PFSK-1 (cell line): ENCODE measurements around the gene SPIN1.

Experiments
- POLR2AphosphoS5 ChIP-seq: IDR thresholded peaks from 2 replicates; pipeline ENCODE4 v1.6.1; 2012; ENCODE audit warnings: low read depth, mild to moderate bottlenecking, control low read depth, low read length, moderate library complexity
- TF ChIP-seq, protein P1 (sequence below), 2 experiments: IDR thresholded peaks; 2 replicates each; pipeline versions ENCODE4 v1.6.1 to v1.8.0; 2011 to 2012; ENCODE audit warnings: low read depth in 2 of 2, low read length in 2 of 2, control low read depth in 1 of 2, inconsistent platforms in 1 of 2, mild to moderate bottlenecking in 1 of 2, moderate library complexity in 1 of 2; ENCODE audit not compliant: insufficient read depth in 1 of 2

DNA sequence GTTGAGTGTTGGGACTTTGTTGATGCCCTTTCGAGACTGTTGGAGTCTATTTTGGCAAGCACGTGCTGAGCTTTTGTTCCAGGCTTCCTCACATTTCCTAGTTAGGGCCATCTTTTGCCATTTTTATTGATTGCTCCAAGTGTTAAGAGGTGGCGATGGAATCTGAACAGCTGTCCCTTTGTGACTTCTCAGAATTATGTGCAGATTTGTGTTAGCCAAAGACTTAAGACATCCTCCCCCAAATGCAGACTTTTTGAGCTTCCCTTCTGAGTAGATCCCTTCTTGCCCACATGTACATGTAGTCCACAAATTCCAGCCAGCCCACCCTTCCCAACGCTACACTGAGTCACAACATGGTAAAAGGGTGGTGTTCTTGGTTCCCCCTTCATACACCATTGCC, 59.2 kb downstream of the SPIN1 start:
- TF ChIP-seq, protein P1, sequence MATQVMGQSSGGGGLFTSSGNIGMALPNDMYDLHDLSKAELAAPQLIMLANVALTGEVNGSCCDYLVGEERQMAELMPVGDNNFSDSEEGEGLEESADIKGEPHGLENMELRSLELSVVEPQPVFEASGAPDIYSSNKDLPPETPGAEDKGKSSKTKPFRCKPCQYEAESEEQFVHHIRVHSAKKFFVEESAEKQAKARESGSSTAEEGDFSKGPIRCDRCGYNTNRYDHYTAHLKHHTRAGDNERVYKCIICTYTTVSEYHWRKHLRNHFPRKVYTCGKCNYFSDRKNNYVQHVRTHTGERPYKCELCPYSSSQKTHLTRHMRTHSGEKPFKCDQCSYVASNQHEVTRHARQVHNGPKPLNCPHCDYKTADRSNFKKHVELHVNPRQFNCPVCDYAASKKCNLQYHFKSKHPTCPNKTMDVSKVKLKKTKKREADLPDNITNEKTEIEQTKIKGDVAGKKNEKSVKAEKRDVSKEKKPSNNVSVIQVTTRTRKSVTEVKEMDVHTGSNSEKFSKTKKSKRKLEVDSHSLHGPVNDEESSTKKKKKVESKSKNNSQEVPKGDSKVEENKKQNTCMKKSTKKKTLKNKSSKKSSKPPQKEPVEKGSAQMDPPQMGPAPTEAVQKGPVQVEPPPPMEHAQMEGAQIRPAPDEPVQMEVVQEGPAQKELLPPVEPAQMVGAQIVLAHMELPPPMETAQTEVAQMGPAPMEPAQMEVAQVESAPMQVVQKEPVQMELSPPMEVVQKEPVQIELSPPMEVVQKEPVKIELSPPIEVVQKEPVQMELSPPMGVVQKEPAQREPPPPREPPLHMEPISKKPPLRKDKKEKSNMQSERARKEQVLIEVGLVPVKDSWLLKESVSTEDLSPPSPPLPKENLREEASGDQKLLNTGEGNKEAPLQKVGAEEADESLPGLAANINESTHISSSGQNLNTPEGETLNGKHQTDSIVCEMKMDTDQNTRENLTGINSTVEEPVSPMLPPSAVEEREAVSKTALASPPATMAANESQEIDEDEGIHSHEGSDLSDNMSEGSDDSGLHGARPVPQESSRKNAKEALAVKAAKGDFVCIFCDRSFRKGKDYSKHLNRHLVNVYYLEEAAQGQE (IDR thresholded peaks at IDR 0.05; ENCODE audit: insufficient read depth in 1 of 2, low read depth in 2 of 2, low read length in 2 of 2), result no peak
- TF ChIP-seq POLR2AphosphoS5, result no peak
